Neural progenitor cell (in vitro differentiated cells): ENCODE measurements around the gene ANGEL2. TPM values are rescaled to one million over a fixed set of nuclear protein-coding genes. Genes with fewer than 3 reads are reported as not detected.

Experiments
- DNase-seq: peaks from one replicate; pipeline ENCODE4 v3.0.0-alpha.2; 2016; ENCODE audit warnings: low spot score
- H2AFZ ChIP-seq: fragments of 200-600 bp; sonication (generic); replicated peaks from 2 replicates; pipeline ENCODE4 v1.6.1; 2016; ENCODE audit warnings: antibody characterized with exemption
- H3F3A ChIP-seq: fragments of 200-600 bp; sonication (generic); 2 replicates; pipeline ENCODE4 v1.6.1; 2016; ENCODE audit warnings: antibody characterized with exemption, low read depth
- H3K27ac ChIP-seq: fragments of 200-600 bp; sonication (generic); 2 replicates; pipeline ENCODE4 v1.5.1; 2016; ENCODE audit warnings: mild to moderate bottlenecking
- H3K27me3 ChIP-seq: fragments of 200-600 bp; sonication (generic); 2 replicates; pipeline ENCODE4 v1.6.1; 2016; ENCODE audit warnings: mild to moderate bottlenecking, moderate library complexity
- H3K36me3 ChIP-seq: fragments of 200-600 bp; sonication (generic); 2 replicates; pipeline ENCODE4 v1.5.1; 2016
- H3K4me1 ChIP-seq: fragments of 200-600 bp; sonication (generic); 2 replicates; pipeline ENCODE4 v1.6.1; 2016; ENCODE audit warnings: mixed run types
- H3K4me2 ChIP-seq: fragments of 200-600 bp; sonication (generic); 2 replicates; pipeline ENCODE4 v1.6.1; 2016
- H3K4me3 ChIP-seq: fragments of 200-600 bp; sonication (generic); 2 replicates; pipeline ENCODE4 v1.5.1; 2016
- H3K79me2 ChIP-seq: fragments of 200-600 bp; sonication (generic); 2 replicates; pipeline ENCODE4 v1.6.1; 2016; ENCODE audit warnings: low read depth
- H3K9ac ChIP-seq: fragments of 200-600 bp; sonication (generic); 2 replicates; pipeline ENCODE4 v1.6.1; 2016
- H3K9me3 ChIP-seq: fragments of 200-600 bp; sonication (generic); 2 replicates; pipeline ENCODE4 v1.5.1; 2016; ENCODE audit warnings: low read depth
- H4K20me1 ChIP-seq: fragments of 200-600 bp; sonication (generic); 2 replicates; pipeline ENCODE4 v1.6.1; 2016; ENCODE audit warnings: low read depth
- H3K27ac Mint-ChIP-seq: 3 replicates; pipeline ENCODE4 v1.8.0; 2021; ENCODE audit warnings: mixed read lengths
- H3K27me3 Mint-ChIP-seq: 2 replicates; pipeline ENCODE4 v1.8.0; 2022; ENCODE audit warnings: low read depth, mild to moderate bottlenecking, inconsistent platforms, moderate library complexity, mixed read lengths; ENCODE audit not compliant: insufficient read depth
- H3K36me3 Mint-ChIP-seq: 3 replicates; pipeline ENCODE4 v1.8.0; 2021; ENCODE audit warnings: mixed read lengths
- H3K4me1 Mint-ChIP-seq: 3 replicates; pipeline ENCODE4 v1.8.0; 2021; ENCODE audit warnings: mixed read lengths
- H3K4me3 Mint-ChIP-seq: 3 replicates; pipeline ENCODE4 v1.8.0; 2021; ENCODE audit warnings: mild to moderate bottlenecking, moderate library complexity, mixed read lengths
- H3K9me3 Mint-ChIP-seq: 3 replicates; pipeline ENCODE4 v1.8.0; 2020; ENCODE audit warnings: mixed read lengths
- CTCF ChIP-seq: fragments of 200-600 bp; sonication (generic); IDR thresholded peaks from 2 replicates; pipeline ENCODE4 v1.5.1; 2017; ENCODE audit warnings: antibody characterized with exemption, mild to moderate bottlenecking
- EZH2 ChIP-seq: fragments of 200-600 bp; sonication (generic); IDR thresholded peaks from 2 replicates; pipeline ENCODE4 v1.6.1; 2017; ENCODE audit warnings: antibody characterized with exemption, mild to moderate bottlenecking, moderate library complexity
- EZH2phosphoT487 ChIP-seq: fragments of 200-600 bp; sonication (generic); IDR thresholded peaks from 2 replicates; pipeline ENCODE4 v1.6.1; 2017; ENCODE audit warnings: antibody characterized with exemption
- total RNA-seq: library from RNA; depleted of rRNA; stranded (reverse); fragments of >200 nt; gene quantifications from 2 replicates; pipeline ENCODE4 v1.2.3, GENCODE V29; 2015; ENCODE audit warnings: low replicate concordance

The ANGEL2 gene
- total RNA-seq, 1 donor from 2014 or later: 101 TPM

- Histone ChIP-seq H3K27ac (no peak overlapping the region), H3K27me3 (peaks cover 37% of the 10 kb centered on the region), H2AFZ (no peak overlapping the region), H3K4me2 (peak overlapping the region; percentile 100), H3K36me3 (no peaks in the 10 kb centered on the region), H3K79me2 (peaks cover 4% of the 10 kb centered on the region), H3K9ac (no peak overlapping the region), H3K4me3 (peak overlapping the region; percentile 92), H3K4me1 (peaks cover 12% of the 10 kb centered on the region), H4K20me1 (peaks cover 4% of the 10 kb centered on the region), H3F3A (peaks cover 22% of the 10 kb centered on the region), H3K9me3 (no peaks in the 10 kb centered on the region)
- peaks cover 14% of the 10 kb centered on the region for H3K4me1 Mint-ChIP-seq
- DNase-seq: no peak
- peaks cover 14% of the 10 kb centered on the region for H3K36me3 Mint-ChIP-seq
- H3K9me3 Mint-ChIP-seq: peaks cover 2% of the 10 kb centered on the region
- H3K27ac Mint-ChIP-seq: no peak overlapping the region
- peaks cover 4% of the 10 kb centered on the region for H3K27me3 Mint-ChIP-seq
- TF ChIP-seq CTCF (no peak), EZH2phosphoT487 (no peak), EZH2 (no peak)
- peak overlapping the region; percentile 76 for H3K4me3 Mint-ChIP-seq
Measured at GRCh38 chr1:212951947-212952640, 63.6 kb downstream of the ANGEL2 start.

- Histone ChIP-seq H3K79me2 (peaks cover 4% of the 10 kb centered on the region), H3K4me3 (peak overlapping the region; percentile 92), H3K9ac (peak overlapping the region; percentile 39), H3K27ac (no peak overlapping the region), H2AFZ (peak overlapping the region; percentile 90), H3K9me3 (no peaks in the 10 kb centered on the region), H3K36me3 (no peaks in the 10 kb centered on the region), H3K27me3 (peaks cover 37% of the 10 kb centered on the region), H3K4me2 (peak overlapping the region; percentile 100), H4K20me1 (peaks cover 4% of the 10 kb centered on the region), H3F3A (peaks cover 22% of the 10 kb centered on the region), H3K4me1 (peaks cover 12% of the 10 kb centered on the region)
- peaks cover 11% of the 10 kb centered on the region for H3K36me3 Mint-ChIP-seq
- H3K27ac Mint-ChIP-seq: no peak overlapping the region
- peak overlapping the region; percentile 92 for H3K4me3 Mint-ChIP-seq
- H3K9me3 Mint-ChIP-seq: peaks cover 2% of the 10 kb centered on the region
- peak; percentile 52 for DNase-seq
- peaks cover 14% of the 10 kb centered on the region for H3K4me1 Mint-ChIP-seq
- H3K27me3 Mint-ChIP-seq: peaks cover 4% of the 10 kb centered on the region
- no peak for TF ChIP-seq EZH2
- no peak for TF ChIP-seq EZH2phosphoT487
- TF ChIP-seq CTCF: no peak
Measured at GRCh38 chr1:212951126-212951946, 64.3 kb downstream of the ANGEL2 start.

GRCh38 chr1:212950243-212951125, 65.2 kb downstream of the ANGEL2 start, which contains the start of gene VASH2:
Gene VASH2 (plus strand): TSS chr1:212950541. CDS start chr1:212951543, 1,002 bp downstream.
- peak within 1 kb of the TSS; percentile 92 for H3K4me3 Mint-ChIP-seq
- Histone ChIP-seq H3K4me3 (peak within 1 kb of the TSS; percentile 92), H3K27ac (no peak within 1 kb of the TSS), H3K4me1 (peaks cover 12% of the 10 kb centered on the region), H3K27me3 (peaks cover 37% of the 10 kb centered on the region), H3K79me2 (peaks cover 4% of the 10 kb centered on the region), H3K9ac (peak within 1 kb of the TSS; percentile 39), H2AFZ (peak within 1 kb of the TSS; percentile 90), H3K4me2 (peak within 1 kb of the TSS; percentile 100), H3K9me3 (no peaks in the 10 kb centered on the region), H4K20me1 (peaks cover 4% of the 10 kb centered on the region), H3F3A (peaks cover 22% of the 10 kb centered on the region), H3K36me3 (no peaks in the 10 kb centered on the region)
- peaks cover 4% of the 10 kb centered on the region for H3K27me3 Mint-ChIP-seq
- H3K4me1 Mint-ChIP-seq: peaks cover 14% of the 10 kb centered on the region
- TF ChIP-seq CTCF (no peak), EZH2 (no peak), EZH2phosphoT487 (no peak)
- peak within 1 kb of the TSS; percentile 87 for H3K27ac Mint-ChIP-seq
- H3K36me3 Mint-ChIP-seq: peaks cover 9% of the 10 kb centered on the region
- peaks cover 2% of the 10 kb centered on the region for H3K9me3 Mint-ChIP-seq
- DNase-seq: peak; percentile 96
